HG02798 (cell line): ENCODE data around the gene CTNNA1.

Source experiments
- ATAC-seq: cut with Tn5 transposase; IDR thresholded peaks from one replicate; pipeline ENCODE4 v1.9.1; 2021; ENCODE audit warnings: mild to moderate bottlenecking; ENCODE audit not compliant: unreplicated experiment, poor library complexity

CTNNA1 gene

DNA sequence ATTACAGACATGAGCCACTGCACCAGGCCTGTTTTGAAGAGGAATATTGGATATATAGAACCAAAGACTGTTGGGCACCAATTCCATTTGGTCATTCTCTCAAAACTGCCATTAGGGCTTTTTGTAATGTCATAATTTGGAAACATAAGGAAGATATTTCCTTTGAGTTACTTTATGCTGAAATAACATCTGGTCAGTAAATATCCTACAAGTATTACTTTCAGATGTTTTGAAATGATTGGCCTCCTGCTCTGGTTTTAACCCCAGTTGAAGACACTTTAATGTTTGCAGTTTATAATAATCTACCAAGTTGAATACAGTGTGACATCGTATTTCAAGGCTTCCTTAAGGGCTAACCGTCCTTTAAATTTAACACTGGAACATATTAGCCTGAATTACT is 88.3 kb downstream of the CTNNA1 start:
- ATAC-seq = no peak

DNA sequence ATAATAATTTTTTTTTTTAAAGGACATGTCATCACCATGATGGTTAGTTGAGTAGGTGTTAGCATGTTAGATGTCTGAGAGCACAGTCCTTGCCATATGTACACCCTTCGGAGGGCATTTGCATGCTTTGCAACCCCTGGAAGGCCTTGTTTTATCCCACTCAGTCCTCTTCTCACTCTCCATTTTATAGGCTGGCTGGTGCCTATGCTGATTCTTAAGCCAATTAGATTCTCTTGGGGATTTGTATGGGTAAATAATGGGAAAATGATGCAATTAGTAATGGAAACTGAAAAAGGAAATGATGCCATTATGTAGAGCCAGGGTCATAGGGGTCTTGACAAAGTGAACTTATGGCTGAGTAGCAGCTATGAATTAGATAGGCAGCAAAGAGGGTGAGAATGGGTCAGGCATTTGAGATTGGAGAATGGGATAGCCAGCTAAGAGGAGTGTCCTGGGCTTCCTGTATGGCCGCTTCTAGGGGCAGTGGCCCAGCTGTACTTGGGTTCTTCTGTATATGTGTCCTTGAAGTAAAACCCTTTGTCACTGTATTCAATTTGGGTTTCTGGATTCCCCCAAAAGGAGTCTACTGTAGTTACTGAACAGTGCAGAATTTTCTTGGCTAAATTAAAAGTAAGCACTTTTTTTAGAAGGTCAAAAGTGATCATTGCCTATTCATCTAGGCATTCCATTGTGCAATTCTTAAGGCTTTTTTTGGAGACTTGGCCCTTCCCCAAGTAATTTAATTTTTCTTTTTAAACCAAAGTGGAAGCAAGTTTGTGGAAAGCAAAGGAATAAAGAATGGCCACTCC is 90.3 kb downstream of the CTNNA1 start:
- no peak for ATAC-seq

DNA sequence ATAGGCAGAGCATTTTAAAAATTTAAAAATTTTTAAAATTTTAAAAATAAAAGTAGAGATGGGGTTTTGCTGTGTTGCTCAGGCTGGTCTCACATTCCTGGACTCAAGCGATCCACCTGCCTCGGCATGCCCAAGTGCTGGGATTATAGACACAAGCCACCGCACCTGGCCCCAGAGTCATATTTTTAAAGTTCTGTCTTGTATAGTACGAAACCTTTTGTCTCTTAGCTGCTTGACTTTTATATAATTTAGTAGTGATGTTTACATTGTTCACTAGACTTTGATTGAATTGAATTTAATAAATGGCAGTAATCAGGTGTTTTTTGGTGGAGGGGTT is 90.9 kb downstream of the CTNNA1 start:
- ATAC-seq = no peak

DNA sequence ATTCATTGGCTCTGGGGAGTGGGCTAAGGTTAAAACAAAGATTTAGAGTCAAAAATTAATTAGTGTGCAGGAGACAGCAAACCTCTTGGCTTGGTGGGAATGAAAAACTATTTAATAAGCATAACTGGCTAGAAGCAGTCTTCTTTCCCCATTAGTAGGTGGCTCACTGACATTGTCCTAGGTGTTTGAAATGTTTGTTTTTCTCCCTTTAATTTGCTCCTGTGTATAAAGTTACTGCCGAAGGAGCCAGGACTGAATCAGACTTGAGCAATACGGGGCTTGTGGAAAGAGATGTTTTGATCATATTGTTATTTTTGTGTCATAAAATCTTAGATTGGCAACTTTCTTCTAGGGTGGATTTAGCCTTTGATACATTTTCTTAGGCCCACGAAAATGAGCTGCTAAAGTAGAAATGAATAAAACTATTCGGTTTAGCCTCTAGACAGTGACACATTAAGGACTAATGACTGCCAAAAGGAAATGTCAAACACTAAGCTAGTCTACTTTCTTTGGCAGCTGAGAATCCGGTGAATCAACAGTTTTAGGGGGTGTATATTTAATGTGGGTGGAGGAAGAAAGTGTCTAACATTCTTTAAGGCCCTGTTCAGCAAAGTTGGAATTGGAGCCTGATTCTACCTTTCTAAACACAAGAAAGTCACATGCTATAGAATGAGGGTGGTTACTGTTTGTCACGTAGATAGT is 91.7 kb downstream of the CTNNA1 start:
- ATAC-seq = no peak

DNA sequence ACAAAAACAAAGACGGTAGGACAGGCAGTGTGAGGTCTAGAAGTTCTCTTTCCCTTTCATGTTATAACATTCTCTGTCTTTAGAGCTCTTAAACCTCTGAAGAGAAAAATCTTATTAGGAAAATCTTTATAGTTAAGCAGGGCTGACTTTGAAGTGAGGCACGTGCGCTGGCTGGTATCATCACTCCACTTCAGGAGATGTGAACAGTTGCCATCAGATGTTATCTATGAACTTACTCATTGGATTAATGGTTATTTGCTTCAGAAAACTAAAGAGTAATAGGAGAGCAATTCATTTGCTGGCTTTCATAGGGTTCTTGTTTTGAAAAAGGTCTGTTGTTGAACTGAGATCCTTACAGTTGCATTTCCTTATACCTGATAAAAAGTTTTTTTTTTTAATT is 96.2 kb downstream of the CTNNA1 start:
- ATAC-seq = no peak

DNA sequence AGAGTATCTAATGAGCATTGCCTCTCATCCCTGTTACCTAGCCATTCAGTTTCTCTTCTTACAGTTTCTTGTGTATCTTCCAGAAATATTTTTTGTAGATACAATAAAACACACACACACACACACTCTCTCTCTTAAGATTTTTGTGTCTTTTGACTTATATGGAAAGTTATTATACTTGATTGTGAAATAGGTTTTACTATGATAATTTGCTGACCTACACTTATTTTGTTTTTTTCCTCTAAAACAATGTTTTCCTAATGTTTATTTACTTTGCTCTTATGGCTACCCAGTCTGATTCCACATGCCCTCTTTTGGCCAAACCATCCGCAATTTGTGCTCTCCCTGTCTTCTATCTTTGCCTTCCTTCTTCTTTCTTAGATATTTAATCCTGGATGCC is 96.7 kb downstream of the CTNNA1 start:
- ATAC-seq = no peak

DNA sequence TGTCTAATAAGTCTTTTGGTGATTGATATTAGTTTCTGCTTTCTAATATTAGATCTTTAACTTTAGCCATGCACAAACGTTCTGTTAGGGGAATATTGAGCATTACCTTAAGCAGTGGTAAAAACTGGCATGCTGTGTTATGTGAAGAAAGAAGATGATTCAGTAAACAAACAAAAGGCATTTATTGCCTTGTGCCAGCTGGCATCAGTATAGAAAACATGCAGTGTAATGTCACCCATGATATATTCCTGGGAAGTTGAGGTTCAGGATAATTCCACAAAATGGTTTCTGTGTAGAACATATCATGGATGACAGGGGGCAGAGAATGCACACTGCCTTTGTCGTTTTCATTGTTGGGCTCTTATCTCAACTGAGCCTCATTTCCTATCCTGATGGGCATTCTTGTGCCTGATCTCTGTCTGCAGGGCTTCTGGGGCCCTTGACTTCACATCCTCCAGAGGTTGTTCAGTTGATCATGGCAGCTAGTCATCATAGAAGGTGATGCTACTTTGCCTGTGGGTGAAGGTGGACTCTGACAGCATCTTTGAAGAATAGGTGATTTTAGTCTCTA is 97.7 kb downstream of the CTNNA1 start:
- no peak for ATAC-seq

DNA sequence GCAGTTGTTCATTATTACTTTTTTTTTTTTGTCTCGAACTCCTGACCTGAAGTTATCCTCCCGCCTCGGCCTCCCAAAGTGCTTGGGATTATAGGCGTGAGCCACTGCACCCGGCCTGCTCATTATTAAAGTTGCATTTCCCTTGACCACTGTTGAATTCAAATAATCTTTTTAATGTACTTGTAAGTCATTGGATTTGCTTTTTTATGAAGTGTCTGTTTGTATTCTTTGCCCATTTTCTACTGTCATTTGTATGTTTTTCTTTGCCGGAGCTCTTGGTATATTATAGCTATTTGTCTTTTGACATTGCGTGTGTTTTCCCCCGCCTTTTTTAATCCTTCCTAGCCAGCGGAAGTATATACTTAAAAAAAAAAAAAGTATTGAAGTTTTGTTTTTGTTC is 99.9 kb downstream of the CTNNA1 start:
- ATAC-seq = no peak

DNA sequence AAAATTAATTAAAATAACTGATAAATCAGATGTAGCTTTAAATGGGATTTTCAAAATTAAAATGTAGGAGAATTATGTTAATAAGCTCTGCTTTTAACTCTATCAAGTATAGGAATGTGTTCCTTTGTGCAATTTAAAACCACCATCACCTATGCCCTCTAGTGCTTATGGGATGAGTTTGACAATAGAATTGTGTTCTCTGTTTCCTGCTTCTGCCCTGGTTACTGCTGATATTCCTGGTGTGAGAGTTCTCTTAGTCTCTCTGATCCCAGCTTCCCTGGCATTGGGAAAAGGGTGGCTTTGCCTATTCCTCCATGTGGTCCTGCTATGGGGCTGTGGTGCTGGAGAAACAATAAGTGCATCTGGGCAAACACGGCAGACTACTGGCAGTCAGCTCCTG is 113.8 kb downstream of the CTNNA1 start:
- ATAC-seq = no peak

DNA sequence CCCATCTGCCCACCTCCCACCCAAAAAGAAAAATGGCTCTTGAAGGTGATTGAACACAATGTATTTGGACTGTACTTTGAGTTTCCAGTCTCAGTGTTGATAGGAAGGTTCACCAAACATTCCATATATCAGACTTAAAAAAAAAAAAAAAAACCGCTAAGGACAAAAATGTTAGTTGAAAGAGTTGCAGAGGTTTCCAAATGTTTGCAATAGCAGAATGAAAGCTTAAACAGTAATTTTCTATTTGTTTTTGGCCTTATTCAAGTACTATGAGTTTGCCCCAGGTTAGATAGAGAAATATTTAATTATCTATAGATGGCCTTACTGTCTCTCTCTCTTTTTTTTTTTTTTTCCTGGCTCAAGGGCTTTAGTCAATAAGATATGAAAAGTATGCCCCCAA is 115.8 kb downstream of the CTNNA1 start:
- no peak for ATAC-seq

DNA sequence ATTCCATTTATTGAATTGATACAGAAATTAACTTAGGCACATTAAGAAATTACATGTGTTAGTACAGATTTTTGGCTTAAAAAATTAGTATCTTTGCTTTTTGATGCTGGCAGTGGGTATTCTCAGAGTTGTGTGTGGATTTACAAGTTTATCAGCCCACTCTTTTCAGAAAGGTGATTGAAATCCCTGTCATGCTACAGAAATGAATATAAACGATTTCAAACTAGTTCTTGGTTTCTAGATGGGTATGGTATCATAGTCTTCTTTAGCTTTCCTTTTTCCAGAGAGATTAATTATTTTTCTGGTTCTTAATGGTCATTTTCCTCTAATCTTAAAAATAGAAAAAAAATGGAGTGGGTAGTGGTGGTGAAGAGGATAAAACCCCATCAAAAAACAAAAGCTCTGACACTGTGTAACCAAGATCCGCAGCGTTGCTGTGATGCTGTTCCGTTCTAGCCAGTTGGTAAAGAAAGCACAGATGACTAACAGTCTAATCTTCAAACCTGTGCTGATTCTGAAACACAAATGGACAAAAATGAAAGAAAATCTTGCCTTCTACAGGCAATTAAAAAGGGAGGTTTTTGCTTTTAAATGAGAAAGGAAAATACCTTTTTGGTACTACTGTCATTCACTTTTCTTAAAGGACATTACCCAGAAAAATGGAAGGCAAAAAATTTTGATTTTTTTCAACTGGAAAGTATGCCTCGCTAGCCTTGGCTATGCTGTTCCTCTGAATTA is 116.7 kb downstream of the CTNNA1 start:
- ATAC-seq = no peak

DNA sequence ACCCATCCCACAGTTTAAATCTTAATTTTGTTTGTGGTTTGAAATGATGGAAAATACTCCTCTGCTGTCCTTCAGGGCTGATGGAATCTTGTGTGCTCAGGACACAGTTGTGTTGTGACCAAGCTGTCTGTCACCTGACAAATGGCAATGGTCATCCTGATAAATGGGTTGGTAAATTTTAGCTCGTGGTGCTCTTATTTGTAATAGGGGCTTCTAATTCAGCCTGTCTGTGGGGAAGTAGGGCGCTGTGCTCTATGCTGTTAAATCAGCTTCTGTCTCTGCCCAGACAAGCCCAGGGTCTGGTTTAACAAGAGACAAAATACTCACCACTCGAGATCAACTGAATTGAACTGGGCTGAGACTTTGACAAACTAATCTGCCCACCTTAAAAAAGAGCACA is 117.4 kb downstream of the CTNNA1 start:
- ATAC-seq = no peak

DNA sequence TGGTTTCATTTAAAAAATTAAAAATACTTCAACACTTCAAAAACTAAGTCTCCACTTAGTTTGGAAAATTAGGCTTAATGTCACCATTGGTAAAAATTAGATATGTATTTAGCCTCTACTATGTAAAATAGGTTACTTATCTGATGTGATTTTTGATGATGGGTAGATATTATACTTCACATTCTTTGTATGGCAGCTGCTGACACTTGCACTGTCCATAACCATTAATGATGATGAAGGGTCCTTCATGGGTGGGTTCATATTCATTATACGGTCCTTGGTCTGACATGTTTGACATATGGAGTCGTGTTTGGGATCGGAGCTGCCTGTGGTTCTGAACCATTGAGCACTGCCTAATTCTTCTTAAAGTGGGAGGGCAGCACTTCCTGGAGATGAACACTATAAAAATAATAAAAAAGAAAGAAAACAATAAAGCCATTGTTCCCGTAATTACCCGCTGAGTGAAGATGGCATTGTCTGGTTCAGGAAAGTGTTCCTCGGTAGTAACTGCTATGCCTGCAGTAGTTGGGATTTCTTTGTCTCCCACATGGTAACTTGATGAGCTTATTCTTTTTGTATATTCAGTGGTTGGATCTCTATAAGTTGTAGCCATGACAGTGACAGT is 119.7 kb downstream of the CTNNA1 start:
- ATAC-seq = no peak

DNA sequence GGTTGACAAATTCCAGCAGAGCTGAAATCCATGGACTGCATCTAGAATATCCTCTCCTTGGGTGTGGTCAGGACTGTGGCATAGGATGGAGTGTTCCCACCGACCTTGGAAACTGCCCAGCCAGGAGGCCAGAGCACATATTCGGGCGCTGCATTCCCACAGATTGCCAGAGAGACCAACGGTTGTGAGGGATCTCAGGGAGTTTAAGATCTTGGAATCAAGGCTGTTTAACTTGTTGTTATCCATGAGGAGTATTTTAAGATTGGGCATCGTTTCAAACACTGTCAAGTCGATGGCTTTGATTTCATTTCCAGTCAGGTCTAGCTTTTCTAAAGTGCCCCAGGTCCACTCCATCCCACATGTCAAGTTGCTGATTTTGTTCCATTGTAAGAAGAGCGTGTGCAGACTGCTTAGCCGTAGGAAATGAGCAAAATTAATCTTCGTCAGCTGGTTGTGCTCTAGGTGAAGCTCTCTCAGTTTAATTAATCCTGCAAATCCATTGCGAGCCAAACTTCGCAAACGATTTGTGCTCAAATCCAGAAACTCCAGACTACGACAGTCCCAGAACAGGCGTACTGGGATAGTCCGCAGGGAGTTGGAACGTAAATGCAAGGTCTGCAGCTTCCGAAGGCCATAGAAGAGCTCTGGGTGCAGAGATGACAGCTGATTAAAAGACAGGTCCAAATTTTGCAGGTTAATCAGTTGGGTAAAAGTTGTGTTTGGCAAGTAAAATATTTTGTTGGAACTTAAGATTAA is 120.4 kb downstream of the CTNNA1 start:
- ATAC-seq = no peak

DNA sequence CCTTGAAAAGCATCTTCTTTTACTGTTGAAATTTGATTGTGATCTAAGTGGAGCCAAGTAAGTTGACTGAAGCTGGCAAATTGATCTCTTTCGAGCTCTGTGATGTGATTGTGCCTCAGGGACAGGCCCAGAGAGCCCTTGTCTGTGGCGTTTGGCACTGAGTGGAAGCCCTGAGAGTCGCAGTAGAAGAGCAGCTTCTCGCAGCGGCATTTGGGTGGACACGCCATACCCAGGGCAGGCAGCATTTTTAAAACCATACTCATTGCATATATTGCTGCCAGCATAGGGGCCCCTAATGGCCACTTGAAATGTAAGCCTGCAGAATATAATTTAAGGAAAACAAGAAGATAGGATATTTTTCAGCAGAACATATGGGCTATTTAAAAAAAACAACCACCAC is 121.0 kb downstream of the CTNNA1 start:
- ATAC-seq = no peak

DNA sequence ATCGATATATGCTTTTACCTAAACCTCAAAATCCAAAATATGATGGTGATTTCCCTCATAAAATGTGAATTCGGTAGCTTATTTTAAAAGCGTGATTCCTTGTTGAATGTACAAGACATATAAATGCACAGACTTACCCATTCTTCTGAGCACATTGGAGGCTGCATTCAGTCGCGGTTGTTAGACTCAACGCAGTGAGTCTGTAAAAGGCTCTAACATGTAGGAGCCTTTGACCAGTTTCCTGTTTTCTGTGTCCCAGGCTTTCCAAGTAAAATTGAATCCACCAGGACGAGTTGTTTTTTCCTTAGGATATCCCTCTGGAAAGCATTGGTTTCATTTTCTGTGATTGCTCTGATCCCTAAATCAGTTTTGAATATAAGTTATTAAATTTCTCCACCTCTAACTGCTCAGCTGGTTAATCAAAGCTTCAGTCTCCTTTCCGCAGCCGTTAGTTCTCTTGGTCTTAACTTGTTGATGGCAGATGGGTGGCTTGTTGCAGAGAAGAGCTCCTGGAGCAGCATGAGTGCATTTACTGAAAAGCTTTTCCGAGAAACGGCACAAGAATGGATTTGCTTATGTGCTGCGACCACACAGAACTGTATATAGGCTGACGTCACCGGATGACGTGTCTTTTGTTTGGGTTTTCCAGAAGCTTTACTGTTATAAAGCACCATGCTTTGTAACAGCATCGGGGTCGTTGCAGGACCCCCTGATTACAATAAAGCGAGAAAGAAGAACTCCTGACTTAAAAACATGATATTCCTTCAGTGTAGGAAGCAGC is 121.7 kb downstream of the CTNNA1 start, which contains the start of gene LRRTM2:
Gene LRRTM2, minus strand, starts transcription at position 565 of the 781 bp plus-strand sequence. Its CDS starts 424 bp downstream, at position 141.
- ATAC-seq = no peak

DNA sequence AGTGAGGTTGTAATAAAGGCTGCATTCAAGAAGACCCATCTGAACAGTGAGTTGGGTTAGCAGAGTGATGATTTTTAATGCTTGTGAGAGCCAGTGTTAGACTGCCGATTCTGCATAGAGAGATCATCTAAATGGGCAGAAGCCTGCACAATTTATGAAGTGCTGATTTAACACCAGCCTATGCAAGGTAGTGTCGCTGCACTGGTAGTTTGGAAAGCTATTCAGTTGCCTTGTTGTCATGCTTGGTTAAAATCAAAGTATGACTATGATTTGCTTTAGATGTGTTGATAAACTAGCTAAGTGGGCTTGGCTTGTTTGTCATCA is 122.3 kb downstream of the CTNNA1 start:
- no peak for ATAC-seq

DNA sequence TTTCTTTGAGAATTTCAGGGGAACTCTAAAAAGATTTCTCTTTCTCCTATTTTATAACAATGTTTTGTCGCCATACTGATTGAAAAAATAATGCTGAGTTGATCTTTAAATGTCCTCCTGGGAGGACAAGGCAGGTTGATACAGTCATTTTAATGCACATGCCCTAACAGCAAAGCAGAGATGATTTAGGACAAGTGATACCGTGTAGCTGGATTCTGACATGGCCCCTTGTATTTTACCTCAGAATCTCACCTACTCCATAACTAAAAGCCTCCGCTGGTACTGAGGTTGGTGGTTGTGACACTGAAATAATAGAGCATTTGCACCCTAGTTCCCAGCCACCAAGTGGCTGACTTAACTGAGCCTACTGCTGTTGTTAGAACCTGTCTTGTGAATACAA is 122.7 kb downstream of the CTNNA1 start:
- no peak for ATAC-seq

DNA sequence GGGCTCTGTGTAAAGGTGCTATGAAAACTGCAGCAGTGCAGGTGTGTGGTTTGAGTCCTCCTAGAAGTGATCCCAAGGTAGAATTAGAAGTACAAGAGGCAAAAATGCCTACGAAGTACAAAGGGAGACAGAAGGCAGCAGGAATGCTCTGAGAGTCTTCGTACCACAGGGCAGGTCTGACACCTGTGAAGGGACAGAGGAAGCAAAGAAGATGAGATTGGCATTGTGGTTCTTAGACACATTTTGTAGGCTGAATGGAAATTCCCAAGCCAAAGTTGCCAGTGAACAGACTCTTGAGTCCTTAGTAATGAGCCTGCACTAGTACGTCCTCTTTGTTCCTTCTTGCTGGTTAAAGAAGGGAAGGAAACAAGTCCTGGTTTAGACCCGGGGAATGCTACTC is 123.6 kb downstream of the CTNNA1 start:
- no peak for ATAC-seq
